Kidney tubule cell (primary cell): ENCODE results near the gene MCCD1.

Source experiments
- DNase-seq: peaks from one replicate; pipeline ENCODE4 v3.0.0-alpha.2; 2018; ENCODE audit warnings: low spot score

The MCCD1 gene

GRCh38 chr6:31543639-31544038 is 14.9 kb downstream of the MCCD1 start:
- DNase-seq: no peak

- no peak for DNase-seq
Measured at GRCh38 chr6:31544676-31545075, 15.9 kb downstream of the MCCD1 start.

GRCh38 chr6:31545291-31545690 is 16.5 kb downstream of the MCCD1 start:
- DNase-seq: no peak

GRCh38 chr6:31546339-31546957 is 17.7 kb downstream of the MCCD1 start, which contains the start of gene ATP6V1G2:
Gene ATP6V1G2, minus strand, starts transcription at chr6:31546608. Its CDS starts 49 bp downstream, at chr6:31546559.
- DNase-seq: peak; percentile 95

- peak; percentile 97 for DNase-seq
Measured at GRCh38 chr6:31546958-31547726, 18.4 kb downstream of the MCCD1 start, which contains the start of gene NFKBIL1. Gene NFKBIL1, plus strand, starts transcription at chr6:31547608. Its CDS starts 87 bp downstream, at chr6:31547695.

GRCh38 chr6:31547727-31548543 is 19.2 kb downstream of the MCCD1 start:
- DNase-seq: no peak

GRCh38 chr6:31548544-31548873 is 19.7 kb downstream of the MCCD1 start:
- DNase-seq: no peak

- DNase-seq: peak; percentile 78
Measured at GRCh38 chr6:31551371-31551770, 22.6 kb downstream of the MCCD1 start.

GRCh38 chr6:31556307-31556706 is 27.5 kb downstream of the MCCD1 start:
- DNase-seq: no peak

GRCh38 chr6:31557443-31558317 is 28.9 kb downstream of the MCCD1 start:
- no peak for DNase-seq

- DNase-seq: no peak
Measured at GRCh38 chr6:31558318-31558625, 29.5 kb downstream of the MCCD1 start.

GRCh38 chr6:31558631-31559500 is 30.1 kb downstream of the MCCD1 start:
- DNase-seq: no peak

- DNase-seq: no peak
Measured at GRCh38 chr6:31559606-31559957, 30.8 kb downstream of the MCCD1 start.

- peak; percentile 92 for DNase-seq
Measured at GRCh38 chr6:31559958-31560696, 31.4 kb downstream of the MCCD1 start.

GRCh38 chr6:31560697-31561058 is 31.9 kb downstream of the MCCD1 start:
- DNase-seq: no peak

- no peak for DNase-seq
Measured at GRCh38 chr6:31567531-31568370, 39.0 kb downstream of the MCCD1 start.

- no peak for DNase-seq
Measured at GRCh38 chr6:31568537-31568961, 39.8 kb downstream of the MCCD1 start.

GRCh38 chr6:31569861-31570536 is 41.2 kb downstream of the MCCD1 start:
- DNase-seq: no peak
